Thyroid gland (tissue), 4 donors: Measurements from ENCODE around the gene RAD23B.

ENCODE experiments used
- CTCF ChIP-seq, 6 experiments: fragments of 200-600 bp in 3 of 6; fragments of 450-650 bp in 3 of 6; sonication (generic) in 3 of 6; IDR thresholded peaks; one replicate each; pipeline ENCODE4 v1.5.1; 2016 to 2019; ENCODE audit warnings: antibody characterized with exemption in 6 of 6, mild to moderate bottlenecking in 2 of 6, inconsistent platforms in 1 of 6, moderate library complexity in 1 of 6
- POLR2A ChIP-seq, 2 donors: fragments of 450-650 bp; IDR thresholded peaks; one replicate each; pipeline ENCODE4 v1.6.1; 2017; ENCODE audit warnings: antibody characterized with exemption in 2 of 2, mild to moderate bottlenecking in 2 of 2, moderate library complexity in 1 of 2

- no peak for TF ChIP-seq CTCF (IDR thresholded peaks at IDR 0.05)
- no peak for TF ChIP-seq POLR2A (IDR thresholded peaks at IDR 0.05)
These were observed 16.4 kb downstream of the RAD23B start for GRCh38 chr9:107299437-107299836.
